ENCODE data around the gene DCAF17. TPM values are rescaled to one million over a fixed set of nuclear protein-coding genes. Genes with fewer than 3 reads are reported as not detected.

DCAF17 gene
- total RNA-seq, 1 donor from 2014 or later, result 19.6 TPM

- Histone ChIP-seq H3K36me3 (no peaks in the 10 kb centered on the region), H3K9me3 (no peaks in the 10 kb centered on the region), H3K4me1 (peaks cover 41% of the 10 kb centered on the region), H3K27me3 (no peaks in the 10 kb centered on the region), H3K27ac (no peak overlapping the region), H3K4me3 (no peak overlapping the region)
- intact Hi-C loops (cut with DNase I), result loop anchor here (5.0 to 10.0 kb wide), 2 partner anchors 92 to 254 kb away; partner anchors contain the start of genes CYBRD1 and DYNC1I2
- no peak for DNase-seq (ENCODE audit: extremely low spot score in 2 of 2)
- TF ChIP-seq POLR2AphosphoS5 (IDR thresholded peaks at IDR 0.05; ENCODE audit: insufficient read depth in 1 of 2, low read depth in 1 of 2), result no peak
- TF ChIP-seq CTCF (IDR thresholded peaks at IDR 0.05), result no peak
- no peak for TF ChIP-seq POLR2A (IDR thresholded peaks at IDR 0.05)
Measured at GRCh38 chr2:171430516-171431410, 3.3 kb upstream of the DCAF17 start.

GRCh38 chr2:171431677-171432167, 2.3 kb upstream of the DCAF17 start:
- Histone ChIP-seq H3K36me3 (peaks cover 0 to 1% of the 10 kb centered on the region in 2 donors), H3K27me3 (no peaks in the 10 kb centered on the region), H3K27ac (no peak overlapping the region), H3K9me3 (no peaks in the 10 kb centered on the region), H3K4me3 (no peak overlapping the region), H3K4me1 (peaks cover 42% of the 10 kb centered on the region)
- no peak for TF ChIP-seq CTCF (IDR thresholded peaks at IDR 0.05)
- no peak for TF ChIP-seq POLR2A (IDR thresholded peaks at IDR 0.05)
- TF ChIP-seq POLR2AphosphoS5 (IDR thresholded peaks at IDR 0.05; ENCODE audit: insufficient read depth in 1 of 2, low read depth in 1 of 2), result no peak
- DNase-seq (ENCODE audit: extremely low spot score in 2 of 2), result no peak
- intact Hi-C loops (cut with DNase I), result loop anchor here (5.0 to 10.0 kb wide), 2 partner anchors 91 to 253 kb away; partner anchors contain the start of genes CYBRD1 and DYNC1I2

GRCh38 chr2:171432206-171432968, 1.6 kb upstream of the DCAF17 start:
- H3K4me1 ChIP-seq, result peaks cover 42% of the 10 kb centered on the region
- no peak for DNase-seq (ENCODE audit: extremely low spot score in 2 of 2)
- no peak overlapping the region for H3K27ac ChIP-seq
- H3K9me3 ChIP-seq, result no peaks in the 10 kb centered on the region
- peak overlapping the region in 1 of 2 donors; percentile 74 for H3K4me3 ChIP-seq
- H3K36me3 ChIP-seq, result peaks cover 0 to 8% of the 10 kb centered on the region in 2 donors
- intact Hi-C loops (cut with DNase I), result loop anchor here (5.0 to 10.0 kb wide), 2 partner anchors 90 to 252 kb away; partner anchors contain the start of genes CYBRD1 and DYNC1I2
- no peaks in the 10 kb centered on the region for H3K27me3 ChIP-seq
- no peak for TF ChIP-seq POLR2A (IDR thresholded peaks at IDR 0.05)
- no peak for TF ChIP-seq CTCF (IDR thresholded peaks at IDR 0.05)
- no peak for TF ChIP-seq POLR2AphosphoS5 (IDR thresholded peaks at IDR 0.05; ENCODE audit: insufficient read depth in 1 of 2, low read depth in 1 of 2)

- peaks cover 0 to 8% of the 10 kb centered on the region in 2 donors for H3K36me3 ChIP-seq
- TF ChIP-seq POLR2A (IDR thresholded peaks at IDR 0.05), result no peak
- TF ChIP-seq POLR2AphosphoS5 (IDR thresholded peaks at IDR 0.05; ENCODE audit: insufficient read depth in 1 of 2, low read depth in 1 of 2), result no peak
- no peak for TF ChIP-seq CTCF (IDR thresholded peaks at IDR 0.05)
- H3K4me3 ChIP-seq, result peak overlapping the region; percentile 74 to 76
- H3K4me1 ChIP-seq, result peaks cover 42% of the 10 kb centered on the region
- no peaks in the 10 kb centered on the region for H3K9me3 ChIP-seq
- H3K27ac ChIP-seq, result peak overlapping the region; percentile 93
- DNase-seq (ENCODE audit: extremely low spot score in 2 of 2), result no peak
- H3K27me3 ChIP-seq, result no peaks in the 10 kb centered on the region
- intact Hi-C loops (cut with DNase I), result loop anchor here (5.0 to 10.0 kb wide), 2 partner anchors 89 to 252 kb away; partner anchors contain the start of genes CYBRD1 and DYNC1I2
Measured at GRCh38 chr2:171432969-171433762, 860 bp upstream of the DCAF17 start.
